HUES64 (cell line): ENCODE measurements around the gene PPP1R14B.
"Not testable (repeated sequence)": the region's sequence is repeated elsewhere in the genome, so short reads cannot be mapped to it uniquely, and the experiment has no call there.

Experiments
- H3K27ac ChIP-seq: 2 replicates; pipeline ENCODE4 v1.7.0; 2013; ENCODE audit warnings: low read depth, low read length, inconsistent platforms
- H3K27me3 ChIP-seq: 2 replicates; pipeline ENCODE4 v1.6.1; 2013; ENCODE audit warnings: mild to moderate bottlenecking, low read length; ENCODE audit not compliant: insufficient read depth
- H3K36me3 ChIP-seq: 2 replicates; pipeline ENCODE4 v1.6.1; 2013; ENCODE audit warnings: mild to moderate bottlenecking, low read length; ENCODE audit not compliant: insufficient read depth
- H3K4me1 ChIP-seq: 2 replicates; pipeline ENCODE4 v1.6.1; 2013; ENCODE audit warnings: mild to moderate bottlenecking, low read length, moderate library complexity; ENCODE audit not compliant: insufficient read depth
- H3K4me3 ChIP-seq: 2 replicates; pipeline ENCODE4 v1.5.1; 2013; ENCODE audit warnings: mild to moderate bottlenecking, low read length, moderate library complexity
- H3K9ac ChIP-seq: 2 replicates; pipeline ENCODE4 v1.6.1; 2013; ENCODE audit warnings: mild to moderate bottlenecking, low read depth, low read length
- H3K9me3 ChIP-seq: 2 replicates; pipeline ENCODE4 v1.6.1; 2013; ENCODE audit warnings: low read depth, low read length; ENCODE audit not compliant: insufficient read depth
- WGBS: fragments of 150-250, 120-280 bp; methylation state at CpG from one replicate; pipeline ENCODE4 v1.1.7; 2013; ENCODE audit warnings: missing lambda C conversion rate; 5-methylcytosine and 5-hydroxymethylcytosine counted together

Gene PPP1R14B

DNA sequence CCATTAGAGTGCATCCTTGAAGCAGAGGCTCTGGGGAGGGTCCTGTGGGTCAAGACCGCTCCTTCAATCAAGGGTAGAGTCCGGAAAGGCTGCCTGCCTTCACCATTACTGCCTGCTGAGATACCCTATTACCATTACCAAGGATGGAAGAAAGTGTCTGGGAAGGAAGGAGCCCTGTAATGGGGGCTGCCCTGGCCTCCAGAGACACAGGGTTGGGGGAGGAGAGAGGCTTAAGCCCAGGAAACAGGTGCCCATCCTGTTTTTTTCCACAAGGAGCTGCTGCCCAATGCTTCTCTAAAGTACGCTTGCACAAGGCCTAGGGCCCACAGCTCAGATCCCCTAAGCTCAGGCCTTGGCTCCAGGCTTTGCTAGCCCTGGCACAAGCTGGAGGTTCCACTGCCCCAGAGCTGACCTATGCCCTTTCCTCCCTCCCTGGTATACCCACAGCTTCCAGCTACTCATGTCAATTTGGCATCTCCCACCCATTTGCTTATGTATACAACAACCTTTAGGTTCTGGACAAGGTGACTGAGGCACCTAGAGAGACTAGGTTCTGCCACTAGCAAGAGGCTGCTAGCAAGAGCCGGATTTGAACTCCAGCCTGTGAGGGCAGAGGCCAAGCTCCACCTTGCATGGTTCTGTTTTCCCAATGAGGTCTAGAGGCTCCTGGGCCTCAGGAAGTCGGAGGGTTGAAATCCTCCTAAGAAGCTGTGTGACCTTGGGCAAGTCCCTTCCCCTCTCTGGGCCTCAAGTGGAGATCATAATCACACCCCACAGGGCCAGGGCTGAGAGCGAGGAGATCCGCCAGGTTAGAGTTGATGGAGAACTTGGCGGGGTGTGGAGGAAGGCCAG, 3.0 kb upstream of the PPP1R14B start:
- H3K4me3 ChIP-seq, result peak overlapping the region; percentile 10; the same call in 1 of the 2 replicates
- H3K27me3 ChIP-seq, result no peaks in the 10 kb centered on the region
- 50% methylated on average over 7 of the region's 8 CpGs for WGBS
- H3K4me1 ChIP-seq, result peaks cover 34% of the 10 kb centered on the region
- H3K9me3 ChIP-seq, result no peaks in the 10 kb centered on the region
- H3K9ac ChIP-seq, result no peak overlapping the region; the same call in 1 of the 2 replicates
- peaks cover 7% of the 10 kb centered on the region for H3K36me3 ChIP-seq
- peak overlapping the region; percentile 96 for H3K27ac ChIP-seq

DNA sequence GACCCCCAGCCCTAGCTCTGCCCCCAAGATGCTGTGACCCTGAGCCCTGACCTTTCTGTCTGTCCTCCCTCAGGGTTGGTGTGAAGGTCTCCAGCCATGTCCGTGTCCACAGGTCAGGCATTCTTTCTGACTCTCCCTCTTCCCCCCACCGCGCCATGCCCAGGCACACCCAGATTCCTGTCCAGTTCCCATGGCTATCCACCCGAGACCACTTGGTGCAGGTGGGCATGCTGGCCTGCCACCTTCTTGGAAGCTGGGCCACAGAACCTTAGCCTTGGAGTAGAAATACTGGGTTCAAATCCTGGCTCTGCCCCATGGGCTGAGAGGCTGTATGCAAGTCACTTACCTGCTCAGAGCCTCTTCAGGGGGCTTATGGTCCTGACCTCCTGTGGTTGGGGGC, 2.3 kb upstream of the PPP1R14B start:
- Histone ChIP-seq H3K27ac (peak overlapping the region; percentile 96), H3K27me3 (no peaks in the 10 kb centered on the region), H3K4me3 (0 out of 2 replicates have a peak overlapping the region, but pooled peaks have one; percentile 10), H3K9ac (peak overlapping the region; percentile 51; the same call in 1 of the 2 replicates), H3K9me3 (no peaks in the 10 kb centered on the region), H3K36me3 (peaks cover 8% of the 10 kb centered on the region), H3K4me1 (peaks cover 34% of the 10 kb centered on the region)
- 80% methylated on average over 4 of the region's 4 CpGs for WGBS

- H3K27me3 ChIP-seq, result no peaks in the 10 kb centered on the region
- H3K36me3 ChIP-seq, result peaks cover 13% of the 10 kb centered on the region
- peak overlapping the region; percentile 51; the same call in 1 of the 2 replicates for H3K9ac ChIP-seq
- H3K27ac ChIP-seq, result peak overlapping the region; percentile 96
- peak overlapping the region; percentile 93; the same call in 1 of the 2 replicates for H3K4me3 ChIP-seq
- no peaks in the 10 kb centered on the region for H3K9me3 ChIP-seq
- 33% methylated on average over 7 of the region's 7 CpGs for WGBS
- peaks cover 34% of the 10 kb centered on the region for H3K4me1 ChIP-seq
Measured at GRCh38 chr11:64248578-64248977, 1.8 kb upstream of the PPP1R14B start.

- Histone ChIP-seq H3K4me3 (peak overlapping the region; percentile 93), H3K9ac (peak overlapping the region; percentile 86), H3K27ac (peak overlapping the region; percentile 96; the same call in 1 of the 2 replicates), H3K4me1 (peaks cover 39% of the 10 kb centered on the region), H3K36me3 (peaks cover 19% of the 10 kb centered on the region), H3K9me3 (no peaks in the 10 kb centered on the region), H3K27me3 (no peaks in the 10 kb centered on the region)
- 34% methylated on average over 31 of the region's 31 CpGs for WGBS
Measured at GRCh38 chr11:64247729-64248531, 1.2 kb upstream of the PPP1R14B start.

DNA sequence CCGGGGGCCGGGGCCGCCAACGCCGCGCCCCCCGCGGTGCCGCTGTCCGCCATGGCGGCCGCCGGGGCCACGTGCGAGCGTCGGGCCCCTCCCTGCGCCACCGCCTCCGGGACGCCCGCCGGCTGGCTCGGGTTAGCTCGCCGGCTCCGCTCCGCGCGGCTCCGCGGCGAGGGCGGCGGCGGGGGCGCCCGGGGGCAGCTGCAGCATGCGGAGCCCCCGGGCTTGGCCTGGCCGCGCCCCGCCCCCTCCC, 197 bp downstream of the PPP1R14B start:
- not testable (repeated sequence) for H3K27ac ChIP-seq, H3K27me3 ChIP-seq, H3K9me3 ChIP-seq
- WGBS, result under 1% methylated on average over 42 of the region's 43 CpGs
- Histone ChIP-seq H3K36me3 (peaks cover 19% of the 10 kb centered on the region), H3K4me3 (peak overlapping the region; percentile 93), H3K9ac (peak overlapping the region; percentile 88), H3K4me1 (peaks cover 38% of the 10 kb centered on the region)

GRCh38 chr11:64245797-64246620, 734 bp downstream of the PPP1R14B start:
- H3K27me3 ChIP-seq, result no peaks in the 10 kb centered on the region
- H3K27ac ChIP-seq, result peak overlapping the region; percentile 84
- peaks cover 19% of the 10 kb centered on the region for H3K36me3 ChIP-seq
- H3K4me1 ChIP-seq, result peaks cover 37% of the 10 kb centered on the region
- no peaks in the 10 kb centered on the region for H3K9me3 ChIP-seq
- peak overlapping the region; percentile 88 for H3K9ac ChIP-seq
- under 1% methylated on average over 46 of the region's 46 CpGs for WGBS
- H3K4me3 ChIP-seq, result peak overlapping the region; percentile 93

DNA sequence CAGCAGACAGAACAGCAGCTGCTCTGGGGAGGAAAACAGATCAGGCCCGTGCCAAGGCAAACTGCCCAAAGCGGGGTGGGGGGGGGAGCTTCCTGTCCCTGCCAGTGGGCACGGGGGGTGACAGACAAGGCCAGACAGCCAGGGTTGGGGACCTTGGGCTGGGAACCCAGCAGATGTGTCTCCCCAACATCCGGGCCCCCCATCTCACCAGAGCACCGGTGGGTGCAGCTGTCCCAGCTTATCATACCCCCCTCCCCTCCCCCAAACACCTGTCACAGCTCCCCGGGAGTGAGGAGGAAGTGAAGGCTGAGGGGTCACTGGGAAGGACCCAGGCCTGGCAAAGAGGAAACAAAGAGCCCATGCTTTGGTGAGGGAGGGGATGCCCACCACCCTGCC, 1.3 kb downstream of the PPP1R14B start:
- H3K4me1 ChIP-seq, result peaks cover 34% of the 10 kb centered on the region
- 25% methylated on average over 6 of the region's 6 CpGs for WGBS

GRCh38 chr11:64244966-64245365, 1.8 kb downstream of the PPP1R14B start:
- peak overlapping the region; percentile 93 for H3K4me3 ChIP-seq
- peak overlapping the region; percentile 84; the same call in 1 of the 2 replicates for H3K27ac ChIP-seq
- peaks cover 34% of the 10 kb centered on the region for H3K4me1 ChIP-seq
- H3K9ac ChIP-seq, result peak overlapping the region; percentile 88; the same call in 1 of the 2 replicates
- peaks cover 19% of the 10 kb centered on the region for H3K36me3 ChIP-seq
- no peaks in the 10 kb centered on the region for H3K27me3 ChIP-seq
- WGBS, result 80% methylated on average over 5 of the region's 6 CpGs
- H3K9me3 ChIP-seq, result no peaks in the 10 kb centered on the region

More for the DNA sequence above, 1.3 kb downstream of the PPP1R14B start:
- Histone ChIP-seq H3K27ac (peak overlapping the region; percentile 84), H3K9me3 (no peaks in the 10 kb centered on the region), H3K36me3 (peaks cover 19% of the 10 kb centered on the region), H3K9ac (peak overlapping the region; percentile 88), H3K4me3 (peak overlapping the region; percentile 93), H3K27me3 (no peaks in the 10 kb centered on the region)

DNA sequence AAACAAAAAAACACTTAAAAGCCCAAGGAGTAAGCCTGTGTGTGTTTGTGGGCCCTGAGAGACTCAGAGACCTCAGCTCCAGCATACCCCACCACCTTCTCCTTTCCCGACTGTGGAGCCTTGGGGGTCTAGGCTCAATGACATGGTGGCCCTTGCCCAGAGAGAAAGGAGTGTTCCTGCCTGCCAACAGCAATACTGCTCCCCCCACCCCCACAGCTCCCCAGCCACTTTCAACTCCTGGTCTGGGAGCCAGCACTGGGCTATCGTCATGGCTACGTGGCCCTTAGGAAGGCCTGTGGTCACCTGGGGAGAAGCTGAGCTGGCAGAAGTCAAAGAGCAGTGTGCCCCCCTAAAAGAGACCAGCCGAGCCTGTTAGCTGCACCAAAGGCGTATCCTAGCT, 2.6 kb downstream of the PPP1R14B start:
- H3K27ac ChIP-seq, result no peak overlapping the region; the same call in 1 of the 2 replicates
- H3K9me3 ChIP-seq, result no peaks in the 10 kb centered on the region
- no peak overlapping the region for H3K9ac ChIP-seq
- peaks cover 20% of the 10 kb centered on the region for H3K36me3 ChIP-seq
- no peaks in the 10 kb centered on the region for H3K27me3 ChIP-seq
- 76% methylated on average over 5 of the region's 5 CpGs for WGBS
- no peak overlapping the region for H3K4me3 ChIP-seq
- H3K4me1 ChIP-seq, result peaks cover 30% of the 10 kb centered on the region

GRCh38 chr11:64243236-64243854, 3.4 kb downstream of the PPP1R14B start:
- Histone ChIP-seq H3K9ac (no peak overlapping the region), H3K9me3 (no peaks in the 10 kb centered on the region), H3K27me3 (no peaks in the 10 kb centered on the region), H3K27ac (no peak overlapping the region), H3K4me1 (peaks cover 22% of the 10 kb centered on the region), H3K36me3 (peaks cover 27% of the 10 kb centered on the region), H3K4me3 (no peak overlapping the region)
- 89% methylated on average over 8 of the region's 8 CpGs for WGBS
